Stimulated activated naive CD8-positive, alpha-beta T cell treated with anti-CD3 and anti-CD28 coated beads, Interleukin-15, amount 100 ng/mL, for 72 hours (primary cell): Measurements from ENCODE around the gene PUM1.
A peak's percentile ranks its signal among the peaks of the same experiment; 100 is the strongest.

ENCODE experiments used
- ATAC-seq: fragments of 150-1000 bp; cut with Tn5 transposase; 2 replicates; pipeline ENCODE4 v1.10.0; 2021; ENCODE audit warnings: mild to moderate bottlenecking, moderate library complexity
- DNase-seq, 2 donors: peaks; one replicate each; pipeline ENCODE4 v3.0.0; 2021 to 2022
- H3K27ac Mint-ChIP-seq, 2 donors: one replicate each; pipeline ENCODE4 v1.8.0; 2022; ENCODE audit warnings: mild to moderate bottlenecking in 2 of 2, mixed read lengths in 2 of 2, moderate library complexity in 2 of 2
- H3K27me3 Mint-ChIP-seq: one replicate; pipeline ENCODE4 v1.8.0; 2022; ENCODE audit warnings: mixed read lengths
- H3K4me1 Mint-ChIP-seq: one replicate; pipeline ENCODE4 v1.8.0; 2022; ENCODE audit warnings: mild to moderate bottlenecking, mixed read lengths
- H3K4me3 Mint-ChIP-seq, 2 donors: one replicate each; pipeline ENCODE4 v1.8.0; 2022; ENCODE audit warnings: mild to moderate bottlenecking in 2 of 2, mixed read lengths in 2 of 2, moderate library complexity in 1 of 2
- H3K9me3 Mint-ChIP-seq, 2 donors: one replicate each; pipeline ENCODE4 v1.8.0; 2022; ENCODE audit warnings: mixed read lengths in 2 of 2

Gene PUM1

GRCh38 chr1:30907481-30908315, 157.8 kb downstream of the PUM1 start:
- DNase-seq (no peak), ATAC-seq (peak; percentile 13)
- H3K27me3 Mint-ChIP-seq = peaks cover 79% of the 10 kb centered on the region

DNA sequence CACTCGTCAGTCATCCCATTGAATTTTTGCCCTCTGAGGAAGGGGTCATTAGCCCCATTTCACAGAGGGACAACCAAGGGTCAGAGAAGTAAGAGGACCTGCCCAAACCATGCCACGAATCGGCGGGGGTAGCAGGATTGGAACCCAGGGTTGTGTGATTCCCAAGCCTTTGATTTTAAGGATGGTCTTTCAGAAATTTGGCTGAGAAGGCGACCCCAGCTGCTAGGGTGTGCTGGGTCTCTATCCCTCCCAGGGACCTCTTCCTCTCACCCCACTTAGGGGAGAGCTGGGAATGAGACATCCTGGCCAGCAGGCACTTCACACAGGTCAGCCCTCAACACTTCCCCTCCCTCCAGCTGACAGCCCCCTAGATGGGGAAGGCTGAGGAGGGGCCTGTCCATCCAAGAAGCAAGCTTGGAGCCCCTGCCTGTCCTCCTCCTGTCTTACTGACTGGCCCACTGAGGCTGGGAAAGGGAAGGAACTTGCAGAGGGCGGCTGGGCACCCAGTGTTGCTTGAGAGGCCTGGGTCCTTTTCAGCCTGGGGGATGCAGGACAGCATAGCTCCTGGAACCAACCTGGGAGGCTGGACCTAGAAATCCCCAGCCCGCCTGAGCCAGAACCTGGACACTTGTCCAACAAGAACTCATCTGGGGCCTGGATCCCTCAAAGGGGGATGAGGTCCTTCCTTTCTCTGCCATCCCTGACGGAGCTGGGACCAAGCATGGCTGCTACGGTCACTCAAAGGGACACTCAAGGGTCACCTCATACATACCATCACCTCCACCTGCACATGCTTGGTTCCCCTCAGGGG, 158.7 kb downstream of the PUM1 start:
- ATAC-seq = no peak
- Mint-ChIP-seq H3K4me3 (peak overlapping the region in 1 of 2 donors; percentile 74), H3K27me3 (peaks cover 81% of the 10 kb centered on the region), H3K27ac (no peak overlapping the region), H3K4me1 (peaks cover 22% of the 10 kb centered on the region), H3K9me3 (no peaks in the 10 kb centered on the region)
- no peak for DNase-seq

More at GRCh38 chr1:30907481-30908315, 157.8 kb downstream of the PUM1 start:
- Mint-ChIP-seq H3K9me3 (no peaks in the 10 kb centered on the region), H3K4me1 (peaks cover 22% of the 10 kb centered on the region), H3K27ac (peak overlapping the region in 1 of 2 donors; percentile 49), H3K4me3 (peak overlapping the region; percentile 66 to 74)

DNA sequence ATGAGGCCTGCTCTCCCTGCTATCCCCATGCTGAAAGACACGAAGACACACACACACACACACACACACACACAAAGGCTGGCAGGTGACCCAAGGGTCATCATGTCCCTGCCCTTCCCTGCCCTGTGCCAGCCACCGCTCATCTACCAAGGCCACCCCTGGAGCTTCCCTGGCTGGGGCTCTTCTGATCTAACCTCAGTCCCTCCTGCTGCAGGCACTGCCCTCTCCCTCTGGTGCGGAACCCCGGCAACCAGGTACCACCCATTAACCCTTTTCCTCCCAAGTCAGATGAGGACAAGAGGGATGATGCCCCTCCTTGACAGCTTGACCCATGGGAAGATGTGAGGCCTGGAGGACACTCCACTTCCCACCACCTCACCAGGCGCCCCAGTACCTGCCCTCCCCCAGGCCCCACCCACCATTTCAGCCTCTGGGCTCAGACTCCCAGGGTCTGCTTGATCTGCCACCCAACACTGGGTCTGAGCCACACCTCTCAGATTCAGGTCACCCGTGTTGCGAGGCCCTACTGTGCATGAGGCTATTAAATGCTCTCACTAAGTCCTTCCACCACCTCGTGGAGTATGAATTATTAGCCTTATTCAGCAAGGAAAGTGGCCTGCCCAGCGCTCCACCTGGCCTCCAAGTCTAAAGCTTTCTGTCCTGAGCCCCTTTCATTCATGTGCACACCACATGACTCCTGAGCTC, 159.4 kb downstream of the PUM1 start:
- ATAC-seq (no peak), DNase-seq (no peak)
- peaks cover 22% of the 10 kb centered on the region for H3K4me1 Mint-ChIP-seq
- H3K4me3 Mint-ChIP-seq = no peak overlapping the region
- H3K27ac Mint-ChIP-seq = no peak overlapping the region
- H3K9me3 Mint-ChIP-seq = no peaks in the 10 kb centered on the region
- H3K27me3 Mint-ChIP-seq = peaks cover 79% of the 10 kb centered on the region

DNA sequence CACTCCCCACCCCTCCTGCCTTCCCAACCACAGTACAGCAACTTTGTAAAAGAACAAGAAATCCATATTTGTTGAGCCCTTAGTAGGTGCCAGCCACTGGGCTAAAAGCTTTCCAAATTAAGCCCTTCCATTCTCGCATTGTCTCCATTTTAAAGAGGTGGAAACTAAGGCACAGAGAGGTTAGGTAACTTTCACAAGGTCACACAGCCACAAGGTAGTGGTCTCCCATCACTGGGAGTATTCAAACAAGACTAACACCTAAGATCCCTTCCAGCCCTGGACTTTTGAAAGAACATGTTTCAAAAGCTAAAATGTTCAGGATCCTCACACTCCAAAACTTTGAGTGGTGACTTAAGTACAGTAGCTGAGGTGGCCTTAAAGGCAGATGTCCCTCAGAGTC, 160.1 kb downstream of the PUM1 start:
- DNase-seq (no peak), ATAC-seq (no peak)
- Mint-ChIP-seq H3K4me1 (peaks cover 22% of the 10 kb centered on the region), H3K27ac (no peak overlapping the region), H3K9me3 (no peaks in the 10 kb centered on the region), H3K27me3 (peaks cover 73% of the 10 kb centered on the region), H3K4me3 (no peak overlapping the region)

GRCh38 chr1:30904962-30905335, 160.6 kb downstream of the PUM1 start:
- H3K4me1 Mint-ChIP-seq = peaks cover 20% of the 10 kb centered on the region
- H3K4me3 Mint-ChIP-seq = no peak overlapping the region
- H3K9me3 Mint-ChIP-seq = no peaks in the 10 kb centered on the region
- ATAC-seq = no peak
- no peak for DNase-seq
- H3K27me3 Mint-ChIP-seq = peaks cover 68% of the 10 kb centered on the region
- no peak overlapping the region for H3K27ac Mint-ChIP-seq

DNA sequence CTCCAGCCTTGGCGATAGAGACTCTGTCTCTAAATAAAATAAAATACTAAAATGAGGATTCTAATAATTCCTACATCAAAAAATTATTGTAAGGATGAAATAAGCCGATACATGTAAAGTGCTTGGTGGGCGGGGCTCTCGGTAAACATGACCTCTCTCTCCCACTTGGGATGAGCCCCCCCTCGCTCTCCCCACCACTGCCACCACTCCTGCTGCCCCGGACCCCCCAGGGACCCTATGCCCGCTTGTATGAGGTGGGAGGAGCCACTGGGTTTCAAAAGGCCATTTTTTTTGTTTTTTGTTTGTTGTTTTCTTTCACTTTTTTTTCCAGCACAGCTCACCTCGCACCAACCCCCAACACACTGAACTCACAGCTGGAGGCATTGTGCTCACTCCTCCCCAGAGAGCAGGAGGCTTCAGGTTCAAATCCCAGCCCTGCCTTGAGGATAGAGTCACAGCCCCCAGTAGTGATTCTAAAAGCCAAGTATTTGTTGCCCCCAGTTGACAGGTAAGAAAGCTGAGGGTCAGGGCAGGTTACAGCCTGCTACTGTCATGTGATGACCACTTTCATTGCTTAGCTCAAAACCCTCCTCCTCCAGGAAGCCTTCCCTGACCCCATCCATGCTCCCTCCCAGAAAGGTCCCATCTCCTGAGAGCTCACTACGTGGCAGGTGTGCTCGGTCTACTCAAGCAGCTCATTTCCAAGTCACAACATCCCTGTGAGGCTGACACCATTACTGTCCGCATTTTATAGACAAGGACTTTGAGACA, 161.1 kb downstream of the PUM1 start:
- Mint-ChIP-seq H3K4me1 (peaks cover 14% of the 10 kb centered on the region), H3K27me3 (peaks cover 62% of the 10 kb centered on the region), H3K27ac (no peak overlapping the region), H3K9me3 (no peaks in the 10 kb centered on the region), H3K4me3 (no peak overlapping the region)
- no peak for ATAC-seq
- DNase-seq = no peak

- ATAC-seq = no peak
- Mint-ChIP-seq H3K4me1 (peaks cover 8% of the 10 kb centered on the region), H3K27ac (no peak overlapping the region), H3K4me3 (no peak overlapping the region), H3K9me3 (no peaks in the 10 kb centered on the region), H3K27me3 (peaks cover 56% of the 10 kb centered on the region)
- no peak for DNase-seq
Observed at GRCh38 chr1:30903343-30904034, 162.0 kb downstream of the PUM1 start.

DNA sequence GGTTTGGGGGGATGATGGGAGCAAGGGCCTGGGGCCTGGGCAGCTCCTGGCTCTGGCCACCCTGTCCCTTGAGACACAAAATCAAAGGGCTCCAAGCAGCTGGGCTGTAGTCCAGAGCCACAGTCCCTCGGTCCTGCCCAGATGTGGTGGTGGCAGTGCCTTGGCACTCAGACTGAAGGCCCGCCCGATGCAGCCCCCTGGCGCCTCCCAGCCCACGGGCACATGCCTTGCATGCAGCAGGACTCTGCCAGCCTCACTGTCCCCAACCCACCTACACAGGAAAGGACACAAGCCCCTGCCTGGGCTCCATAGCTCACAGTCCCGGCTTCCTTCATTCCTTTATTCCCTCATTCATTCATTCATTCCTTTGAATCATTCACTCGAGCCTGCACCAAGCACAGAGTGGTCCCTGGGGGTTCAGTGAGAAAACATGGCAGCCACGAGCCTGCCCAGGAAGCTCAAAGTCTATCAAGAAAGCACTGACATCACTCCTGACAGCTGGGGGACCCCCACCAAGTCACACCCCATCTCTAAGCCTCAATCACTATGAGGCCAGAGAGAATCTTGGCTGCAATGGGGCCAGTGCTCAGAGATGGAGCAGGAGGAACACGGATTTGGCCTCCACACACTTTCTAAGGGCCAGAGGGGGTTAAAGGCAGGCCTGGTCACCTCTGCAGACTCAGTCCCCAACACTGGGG, 162.8 kb downstream of the PUM1 start:
- ATAC-seq = no peak
- Mint-ChIP-seq H3K4me3 (no peak overlapping the region), H3K9me3 (no peaks in the 10 kb centered on the region), H3K4me1 (peaks cover 5% of the 10 kb centered on the region), H3K27me3 (peaks cover 59% of the 10 kb centered on the region), H3K27ac (no peak overlapping the region)
- DNase-seq = no peak

GRCh38 chr1:30901798-30902581, 163.5 kb downstream of the PUM1 start:
- no peaks in the 10 kb centered on the region for H3K9me3 Mint-ChIP-seq
- DNase-seq = no peak
- no peak overlapping the region for H3K27ac Mint-ChIP-seq
- ATAC-seq = no peak
- peaks cover 57% of the 10 kb centered on the region for H3K27me3 Mint-ChIP-seq
- no peaks in the 10 kb centered on the region for H3K4me1 Mint-ChIP-seq
- H3K4me3 Mint-ChIP-seq = no peak overlapping the region

- no peaks in the 10 kb centered on the region for H3K4me1 Mint-ChIP-seq
- no peaks in the 10 kb centered on the region for H3K9me3 Mint-ChIP-seq
- no peak overlapping the region for H3K27ac Mint-ChIP-seq
- H3K27me3 Mint-ChIP-seq = peaks cover 57% of the 10 kb centered on the region
- DNase-seq (no peak), ATAC-seq (no peak)
- no peak overlapping the region for H3K4me3 Mint-ChIP-seq
Observed at GRCh38 chr1:30900931-30901560, 164.5 kb downstream of the PUM1 start.

- H3K4me1 Mint-ChIP-seq = no peaks in the 10 kb centered on the region
- H3K27me3 Mint-ChIP-seq = peaks cover 57% of the 10 kb centered on the region
- no peak overlapping the region for H3K4me3 Mint-ChIP-seq
- H3K27ac Mint-ChIP-seq = no peak overlapping the region
- ATAC-seq = no peak
- no peaks in the 10 kb centered on the region for H3K9me3 Mint-ChIP-seq
- no peak for DNase-seq
Observed at GRCh38 chr1:30900486-30900885, 165.0 kb downstream of the PUM1 start.

GRCh38 chr1:30899577-30900389, 165.7 kb downstream of the PUM1 start:
- Mint-ChIP-seq H3K9me3 (no peaks in the 10 kb centered on the region), H3K27ac (no peak overlapping the region), H3K27me3 (peaks cover 59% of the 10 kb centered on the region), H3K4me1 (no peaks in the 10 kb centered on the region), H3K4me3 (no peak overlapping the region)
- DNase-seq (no peak), ATAC-seq (no peak)
